ENCODE data around the gene C19orf18. TPM values are rescaled to one million over a fixed set of nuclear protein-coding genes. Genes with fewer than 3 reads are reported as not detected.

The C19orf18 gene
- polyA plus RNA-seq, 1 donor from 2014 or later = not detected

GRCh38 chr19:57914531-57914930, 59.8 kb downstream of the C19orf18 start:
- H3K9me2 ChIP-seq (ENCODE audit: insufficient read depth, low read length) = no peaks in the 10 kb centered on the region
- H4K20me1 ChIP-seq (ENCODE audit: insufficient read depth) = no peaks in the 10 kb centered on the region
- no peak overlapping the region for H3K9ac ChIP-seq (ENCODE audit: low read length)
- no peaks in the 10 kb centered on the region for H3K36me3 ChIP-seq (ENCODE audit: insufficient read depth, low read length)
- H3F3A ChIP-seq (ENCODE audit: insufficient read depth, low read length, poor library complexity, severe bottlenecking) = no peaks in the 10 kb centered on the region
- no peak overlapping the region for H3K27ac ChIP-seq (ENCODE audit: low read length)
- TF ChIP-seq REST (IDR thresholded peaks at IDR 0.05; ENCODE audit: borderline replicate concordance) (no peak), EP300 (conservative IDR thresholded peaks at IDR 0.05; ENCODE audit: poor library complexity, severe bottlenecking) (no peak), CTCF (IDR thresholded peaks at IDR 0.05; ENCODE audit: poor library complexity, severe bottlenecking) (no peak), TAF1 (IDR thresholded peaks at IDR 0.05; ENCODE audit: low read depth) (no peak), MXI1 (conservative IDR thresholded peaks at IDR 0.05; ENCODE audit: poor library complexity, severe bottlenecking) (no peak), SMC3 (conservative IDR thresholded peaks at IDR 0.05; ENCODE audit: poor library complexity) (no peak), EZH2 (IDR thresholded peaks at IDR 0.05; ENCODE audit: borderline replicate concordance, insufficient read depth, low read length, poor library complexity, severe bottlenecking) (no peak), RAD21 (conservative IDR thresholded peaks at IDR 0.05) (no peak), POLR2AphosphoS5 (IDR thresholded peaks at IDR 0.05) (no peak)
- peaks cover 6% of the 10 kb centered on the region for H3K79me2 ChIP-seq (replicated peaks; ENCODE audit: insufficient read depth, low read length)
- H3K4me3 ChIP-seq (ENCODE audit: low read length) = peak overlapping the region; percentile 83
- no peak overlapping the region for H2AFZ ChIP-seq (ENCODE audit: low read depth, low read length)
- H3K9me3 ChIP-seq (ENCODE audit: low read length) = no peaks in the 10 kb centered on the region
- no peaks in the 10 kb centered on the region for H3K27me3 ChIP-seq (ENCODE audit: insufficient read depth, low read depth, low read length)
- no peak overlapping the region for H3K4me2 ChIP-seq (ENCODE audit: low read length)

Other genes with a start within 250 kb of the C19orf18 start
- gene ZNF671, start 246.9 kb downstream of the C19orf18 start, polyA plus RNA-seq = 14.8 and 26.2 TPM in 2 replicates
- gene ZNF776, start 227.7 kb downstream of the C19orf18 start, polyA plus RNA-seq = 54.7 and 62.3 TPM in 2 replicates
- gene ZNF586, start 204.9 kb downstream of the C19orf18 start, polyA plus RNA-seq = 22.0 and 23.7 TPM in 2 replicates
- gene ZNF552, start 159.6 kb downstream of the C19orf18 start, polyA plus RNA-seq = 6.0 and 8.8 TPM in 2 replicates
- 5.7 and 6.7 TPM in 2 replicates for gene ZNF587B, start 144.2 kb downstream of the C19orf18 start, polyA plus RNA-seq
- gene ZNF587, start 124.7 kb downstream of the C19orf18 start, polyA plus RNA-seq = 16.8 and 23.3 TPM in 2 replicates
- 12.4 and 17.7 TPM in 2 replicates for gene ZNF814, start 85.5 kb downstream of the C19orf18 start, polyA plus RNA-seq
- gene ZNF417, start 57.9 kb downstream of the C19orf18 start, polyA plus RNA-seq = 21.7 and 25.0 TPM in 2 replicates
- 19.7 and 27.6 TPM in 2 replicates for gene ZNF418, start 39.1 kb downstream of the C19orf18 start, polyA plus RNA-seq
- 11.0 and 13.4 TPM in 2 replicates for gene ZNF256, start 26.8 kb downstream of the C19orf18 start, polyA plus RNA-seq
- gene ZNF606, start 28.3 kb upstream of the C19orf18 start, polyA plus RNA-seq = 39.1 and 43.2 TPM in 2 replicates
- 6.3 and 7.9 TPM in 2 replicates for gene ZSCAN1, start 59.5 kb upstream of the C19orf18 start, polyA plus RNA-seq
- gene ZNF135, start 84.7 kb upstream of the C19orf18 start, polyA plus RNA-seq = 13.7 and 17.2 TPM in 2 replicates
- gene ZSCAN18, start 123.7 kb upstream of the C19orf18 start, polyA plus RNA-seq = 399 and 400 TPM in 2 replicates
- 20.3 and 20.6 TPM in 2 replicates for gene ZNF329, start 176.3 kb upstream of the C19orf18 start, polyA plus RNA-seq
- gene ZNF274, start 208.5 kb upstream of the C19orf18 start, polyA plus RNA-seq = 46.4 and 47.2 TPM in 2 replicates

All from neural cell (in vitro differentiated cells).